CD4-positive, CD25-positive, alpha-beta regulatory T cell (primary cell): ENCODE results near the gene DECR2. TPM values are rescaled to one million over a fixed set of nuclear protein-coding genes. Genes with fewer than 3 reads are reported as not detected.
A peak's percentile ranks its signal among the peaks of the same experiment; 100 is the strongest.

Source experiments
- ATAC-seq, 2 donors: fragments of 150-1000 bp; cut with Tn5 transposase; one replicate each; pipeline ENCODE4 v1.10.0; 2021; ENCODE audit warnings: low read depth in 2 of 2, moderate number of reproducible peaks in 2 of 2, moderate library complexity in 1 of 2
- DNase-seq, 3 donors: peaks; one replicate each; pipeline versions ENCODE4 v3.0.0 to v3.0.0-alpha.2; 2012 to 2022; ENCODE audit warnings: mixed read lengths in 1 of 3
- H3K27ac ChIP-seq: one replicate; pipeline ENCODE4 v1.7.0; 2013; ENCODE audit warnings: mild to moderate bottlenecking, low read length; ENCODE audit not compliant: insufficient read depth, poor library complexity, severe bottlenecking
- H3K27me3 ChIP-seq: one replicate; pipeline ENCODE4 v1.7.0; 2013; ENCODE audit warnings: low read length; ENCODE audit not compliant: control insufficient read depth, insufficient read depth
- H3K36me3 ChIP-seq: one replicate; pipeline ENCODE4 v1.7.0; 2013; ENCODE audit warnings: mild to moderate bottlenecking, low read length, moderate library complexity; ENCODE audit not compliant: control insufficient read depth, insufficient read depth
- H3K4me1 ChIP-seq: 2 replicates; pipeline ENCODE4 v1.7.0; 2013; ENCODE audit warnings: mild to moderate bottlenecking, low read length; ENCODE audit not compliant: insufficient read depth, control insufficient read depth, poor library complexity, severe bottlenecking
- H3K4me3 ChIP-seq: one replicate; pipeline ENCODE4 v1.7.0; 2013; ENCODE audit warnings: low read depth, mild to moderate bottlenecking, low read length, moderate library complexity
- H3K9me3 ChIP-seq, 2 experiments: 1 replicate in 1 of 2; 2 replicates in 1 of 2; pipeline ENCODE4 v1.7.0; 2013; ENCODE audit warnings: low read length in 2 of 2, mild to moderate bottlenecking in 1 of 2, moderate library complexity in 1 of 2; ENCODE audit not compliant: control insufficient read depth in 2 of 2
- H3K27ac Mint-ChIP-seq, 3 donors: one replicate each; pipeline ENCODE4 v1.8.0; 2020 to 2022; ENCODE audit warnings: mild to moderate bottlenecking in 3 of 3, mixed read lengths in 3 of 3, moderate library complexity in 2 of 3
- H3K27me3 Mint-ChIP-seq: one replicate; pipeline ENCODE4 v1.8.0; 2022; ENCODE audit warnings: mild to moderate bottlenecking, mixed read lengths
- H3K36me3 Mint-ChIP-seq: one replicate; pipeline ENCODE4 v1.8.0; 2020; ENCODE audit warnings: mixed read lengths
- H3K4me1 Mint-ChIP-seq, 4 donors: one replicate each; pipeline ENCODE4 v1.8.0; 2020 to 2022; ENCODE audit warnings: mixed read lengths in 4 of 4, mild to moderate bottlenecking in 1 of 4
- H3K4me3 Mint-ChIP-seq, 4 donors: one replicate each; pipeline ENCODE4 v1.8.0; 2020 to 2022; ENCODE audit warnings: mild to moderate bottlenecking in 4 of 4, mixed read lengths in 4 of 4, moderate library complexity in 3 of 4
- H3K9me3 Mint-ChIP-seq, 7 donors: one replicate each; pipeline ENCODE4 v1.8.0; 2020 to 2022; ENCODE audit warnings: mixed read lengths in 7 of 7, mild to moderate bottlenecking in 3 of 7, moderate library complexity in 2 of 7
- polyA plus RNA-seq, 4 donors: library from polyadenylated mRNA; unstranded; fragments of 300-500 nt; fragmentation: Illumina TruSeq; gene quantifications; one replicate each; pipeline ENCODE4 v1.2.3, GENCODE V29; 2021
- total RNA-seq: library from RNA; stranded (reverse); gene quantifications from one replicate; pipeline ENCODE4 v1.2.3, GENCODE V29; 2022

Gene DECR2
- total and polyA plus RNA-seq, 5 donors from 2014 or later = 2.2 to 4.8 (median 2.8) TPM

- H3K36me3 Mint-ChIP-seq = peaks cover 4% of the 10 kb centered on the region
- peak overlapping the region in 1 of 4 donors; percentile 32 for H3K4me3 Mint-ChIP-seq
- no peaks in the 10 kb centered on the region for H3K27me3 Mint-ChIP-seq
- H3K9me3 Mint-ChIP-seq = no peaks in the 10 kb centered on the region
- H3K27me3 ChIP-seq = no peaks in the 10 kb centered on the region
- ATAC-seq (no peak), DNase-seq (no peak)
- no peak overlapping the region for H3K4me3 ChIP-seq
- H3K4me1 ChIP-seq = peaks cover 7% of the 10 kb centered on the region
- no peaks in the 10 kb centered on the region for H3K9me3 ChIP-seq
- no peak overlapping the region for H3K27ac Mint-ChIP-seq
- peaks cover 0 to 6% (median 1%) of the 10 kb centered on the region in 4 donors for H3K4me1 Mint-ChIP-seq
- peaks cover 22% of the 10 kb centered on the region for H3K36me3 ChIP-seq
- no peak overlapping the region for H3K27ac ChIP-seq
Observed at GRCh38 chr16:363766-364490, 37.8 kb upstream of the DECR2 start.

- Mint-ChIP-seq H3K9me3 (no peaks in the 10 kb centered on the region), H3K4me3 (peak overlapping the region in 2 of 4 donors; percentile 38 to 63), H3K4me1 (peaks cover 0 to 15% (median 1%) of the 10 kb centered on the region in 4 donors), H3K36me3 (peaks cover 4% of the 10 kb centered on the region), H3K27ac (peak overlapping the region in 1 of 3 donors; percentile 77), H3K27me3 (no peaks in the 10 kb centered on the region)
- Histone ChIP-seq H3K4me1 (peaks cover 12% of the 10 kb centered on the region), H3K27me3 (no peaks in the 10 kb centered on the region), H3K36me3 (peaks cover 22% of the 10 kb centered on the region), H3K9me3 (no peaks in the 10 kb centered on the region), H3K4me3 (no peak overlapping the region), H3K27ac (no peak overlapping the region)
- DNase-seq (no peak), ATAC-seq (no peak)
Observed at GRCh38 chr16:364595-365491, 36.8 kb upstream of the DECR2 start.

- no peaks in the 10 kb centered on the region for H3K27me3 ChIP-seq
- no peaks in the 10 kb centered on the region for H3K27me3 Mint-ChIP-seq
- ATAC-seq (no peak), DNase-seq (no peak)
- no peaks in the 10 kb centered on the region for H3K9me3 ChIP-seq
- no peak overlapping the region for H3K27ac ChIP-seq
- H3K4me1 ChIP-seq = peaks cover 23% of the 10 kb centered on the region
- peaks cover 22% of the 10 kb centered on the region for H3K36me3 ChIP-seq
- H3K9me3 Mint-ChIP-seq = no peaks in the 10 kb centered on the region
- H3K4me3 ChIP-seq = no peak overlapping the region
- H3K4me1 Mint-ChIP-seq = peaks cover 0 to 24% (median 7%) of the 10 kb centered on the region in 4 donors
- H3K4me3 Mint-ChIP-seq = peak overlapping the region in 2 of 4 donors; percentile 76 to 86
- H3K27ac Mint-ChIP-seq = no peak overlapping the region
- peaks cover 9% of the 10 kb centered on the region for H3K36me3 Mint-ChIP-seq
Observed at GRCh38 chr16:366476-366875, 35.2 kb upstream of the DECR2 start.

GRCh38 chr16:367333-367903 lies 34.3 kb upstream of the DECR2 start:
- Histone ChIP-seq H3K27me3 (no peaks in the 10 kb centered on the region), H3K9me3 (no peaks in the 10 kb centered on the region), H3K27ac (no peak overlapping the region), H3K4me3 (no peak overlapping the region), H3K36me3 (peaks cover 22% of the 10 kb centered on the region), H3K4me1 (peaks cover 17% of the 10 kb centered on the region)
- Mint-ChIP-seq H3K4me3 (peak overlapping the region in 3 of 4 donors; percentile 33 to 86 (median 52)), H3K4me1 (peaks cover 0 to 21% (median 6%) of the 10 kb centered on the region in 4 donors), H3K36me3 (peaks cover 9% of the 10 kb centered on the region), H3K27ac (peak overlapping the region in 1 of 3 donors; percentile 14), H3K27me3 (no peaks in the 10 kb centered on the region), H3K9me3 (no peaks in the 10 kb centered on the region)
- ATAC-seq (no peak), DNase-seq (no peak)

- Mint-ChIP-seq H3K27ac (no peak overlapping the region), H3K9me3 (no peaks in the 10 kb centered on the region), H3K36me3 (peaks cover 12% of the 10 kb centered on the region), H3K4me3 (peak overlapping the region in 1 of 4 donors; percentile 32), H3K4me1 (peaks cover 0 to 23% (median 7%) of the 10 kb centered on the region in 4 donors), H3K27me3 (no peaks in the 10 kb centered on the region)
- ATAC-seq (no peak), DNase-seq (no peak)
- no peaks in the 10 kb centered on the region for H3K27me3 ChIP-seq
- H3K36me3 ChIP-seq = peaks cover 22% of the 10 kb centered on the region
- no peaks in the 10 kb centered on the region for H3K9me3 ChIP-seq
- H3K4me1 ChIP-seq = peaks cover 16% of the 10 kb centered on the region
- no peak overlapping the region for H3K4me3 ChIP-seq
- H3K27ac ChIP-seq = no peak overlapping the region
Observed at GRCh38 chr16:368388-369158, 33.1 kb upstream of the DECR2 start.

GRCh38 chr16:369275-369865 lies 32.3 kb upstream of the DECR2 start:
- no peaks in the 10 kb centered on the region for H3K27me3 Mint-ChIP-seq
- peak overlapping the region; percentile 15 to 47 (median 38) for H3K27ac Mint-ChIP-seq
- ATAC-seq (no peak), DNase-seq (no peak)
- Histone ChIP-seq H3K4me3 (no peak overlapping the region), H3K27me3 (no peaks in the 10 kb centered on the region), H3K9me3 (no peaks in the 10 kb centered on the region), H3K27ac (no peak overlapping the region), H3K36me3 (peaks cover 26% of the 10 kb centered on the region), H3K4me1 (peaks cover 16% of the 10 kb centered on the region)
- H3K4me3 Mint-ChIP-seq = peak overlapping the region; percentile 70 to 84 (median 81)
- no peaks in the 10 kb centered on the region for H3K9me3 Mint-ChIP-seq
- H3K36me3 Mint-ChIP-seq = peaks cover 12% of the 10 kb centered on the region
- H3K4me1 Mint-ChIP-seq = peaks cover 0 to 24% (median 8%) of the 10 kb centered on the region in 4 donors
